ENCODE measurements around the gene INTS6.

DNA sequence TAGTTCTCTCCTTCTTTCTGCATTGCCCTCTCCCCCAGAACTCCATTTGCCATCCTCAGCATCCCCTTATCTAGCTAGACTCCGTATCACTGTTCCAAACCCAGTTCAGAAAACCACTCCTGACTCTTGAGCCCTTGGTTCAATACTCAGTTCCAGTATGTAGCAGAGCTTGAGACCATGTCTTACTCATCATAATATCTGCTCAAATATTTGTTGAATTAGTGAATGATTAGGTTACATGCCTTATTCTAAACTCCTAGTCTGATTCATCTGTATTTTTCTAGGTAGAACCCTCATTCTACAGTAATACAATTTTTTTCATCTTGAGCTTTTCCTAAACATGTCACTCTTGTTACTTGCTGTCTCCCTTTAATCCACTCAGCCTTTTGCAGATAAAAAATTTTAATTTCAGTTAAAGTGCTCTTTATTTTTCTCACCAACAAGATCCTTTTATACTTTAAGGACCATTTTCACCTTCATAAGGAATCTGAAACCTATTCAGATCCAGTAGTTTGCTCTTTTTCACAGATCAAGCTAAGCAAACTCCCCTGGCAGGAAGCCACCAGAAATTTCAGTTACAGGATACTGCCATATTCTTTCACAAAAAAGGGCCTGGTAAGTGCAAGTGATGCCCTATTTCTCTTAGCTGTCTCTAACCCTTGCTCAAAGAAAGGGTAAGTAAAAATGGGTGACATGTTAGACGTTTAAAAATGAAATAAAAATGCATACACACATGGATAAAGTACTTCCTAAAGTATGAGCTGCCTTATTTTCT lies 23.1 kb upstream of the INTS6 start:
- TF ChIP-seq, protein P1, sequence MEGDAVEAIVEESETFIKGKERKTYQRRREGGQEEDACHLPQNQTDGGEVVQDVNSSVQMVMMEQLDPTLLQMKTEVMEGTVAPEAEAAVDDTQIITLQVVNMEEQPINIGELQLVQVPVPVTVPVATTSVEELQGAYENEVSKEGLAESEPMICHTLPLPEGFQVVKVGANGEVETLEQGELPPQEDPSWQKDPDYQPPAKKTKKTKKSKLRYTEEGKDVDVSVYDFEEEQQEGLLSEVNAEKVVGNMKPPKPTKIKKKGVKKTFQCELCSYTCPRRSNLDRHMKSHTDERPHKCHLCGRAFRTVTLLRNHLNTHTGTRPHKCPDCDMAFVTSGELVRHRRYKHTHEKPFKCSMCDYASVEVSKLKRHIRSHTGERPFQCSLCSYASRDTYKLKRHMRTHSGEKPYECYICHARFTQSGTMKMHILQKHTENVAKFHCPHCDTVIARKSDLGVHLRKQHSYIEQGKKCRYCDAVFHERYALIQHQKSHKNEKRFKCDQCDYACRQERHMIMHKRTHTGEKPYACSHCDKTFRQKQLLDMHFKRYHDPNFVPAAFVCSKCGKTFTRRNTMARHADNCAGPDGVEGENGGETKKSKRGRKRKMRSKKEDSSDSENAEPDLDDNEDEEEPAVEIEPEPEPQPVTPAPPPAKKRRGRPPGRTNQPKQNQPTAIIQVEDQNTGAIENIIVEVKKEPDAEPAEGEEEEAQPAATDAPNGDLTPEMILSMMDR (IDR thresholded peaks at IDR 0.05): no peak
- TF ChIP-seq EP300 (IDR thresholded peaks at IDR 0.05) (no peak), POLR2A (IDR thresholded peaks at IDR 0.05) (no peak)
